Measurements from ENCODE around the gene PPP1R1A.

Gene PPP1R1A

DNA sequence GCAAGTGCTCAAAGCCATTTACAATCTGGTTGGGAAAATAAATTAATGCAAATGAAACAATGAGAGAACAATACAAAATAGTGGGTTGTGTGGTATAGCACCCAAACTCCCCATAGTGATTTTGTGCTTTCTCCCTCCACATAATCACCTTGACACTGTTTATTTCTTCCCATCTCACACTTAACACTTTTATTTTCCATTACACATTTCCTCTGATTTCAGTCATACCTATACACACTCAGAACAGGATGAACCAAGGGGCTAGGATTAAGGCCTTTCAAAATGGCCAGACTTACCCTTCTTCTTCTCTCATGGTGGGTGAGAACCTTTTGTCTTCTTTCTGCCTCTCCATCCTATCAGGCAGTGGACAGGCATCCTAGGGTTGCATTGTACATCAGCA is 53.0 kb downstream of the PPP1R1A start:
- DNase-seq (ENCODE audit: low read depth in 2 of 2) = no peak

DNA sequence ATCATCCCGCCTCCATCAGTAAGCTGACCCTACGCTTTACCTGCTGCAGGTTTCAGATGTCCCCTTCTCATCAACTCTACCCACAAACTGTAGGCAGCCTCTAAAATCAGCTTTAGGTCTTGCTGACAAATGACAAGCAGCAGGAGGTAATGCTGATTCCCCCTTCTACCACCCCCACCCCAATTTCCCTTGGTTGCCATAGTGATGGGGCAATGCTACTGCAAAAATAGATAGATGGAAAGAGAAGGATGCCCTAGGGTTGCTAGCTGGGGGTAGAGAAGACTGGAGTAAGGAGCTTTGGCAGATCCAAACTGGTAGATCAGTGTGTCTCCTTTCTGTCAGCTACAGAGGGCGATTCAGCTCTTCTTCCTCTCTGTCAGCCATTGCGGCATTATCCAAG is 58.9 kb downstream of the PPP1R1A start:
- DNase-seq (ENCODE audit: low read depth in 2 of 2) = no peak

All from stimulated activated CD8-positive, alpha-beta memory T cell treated with anti-CD3 and anti-CD28 coated beads, Interleukin-7, amount 100 ng/mL, for 4 hours (primary cell).